Measurements from ENCODE around the gene PPP1R14C. TPM values are rescaled to one million over a fixed set of nuclear protein-coding genes. Genes with fewer than 3 reads are reported as not detected.

PPP1R14C gene
- total and polyA plus RNA-seq, 2 donors (not counting 3 experiments of a cell fraction or from before 2014, with no cell fraction given), result not detected

GRCh38 chr6:150202404-150202803 is 59.6 kb downstream of the PPP1R14C start:
- Histone ChIP-seq H3K9me1 (replicated peaks; ENCODE audit: control insufficient read depth, extremely low read depth, insufficient read depth, low read length) (no peaks in the 10 kb centered on the region), H3K27me3 (ENCODE audit: control insufficient read depth in 2 of 2, insufficient read depth in 2 of 2, low read length in 2 of 2) (no peaks in the 10 kb centered on the region), H3K9me3 (replicated peaks; ENCODE audit: control insufficient read depth, insufficient read depth, low read length) (no peaks in the 10 kb centered on the region), H3K4me3 (replicated peaks in 1 of 3; ENCODE audit: insufficient read depth in 1 of 3, low read depth in 1 of 3, low read length in 3 of 3) (no peak overlapping the region), H3K9ac (replicated peaks; ENCODE audit: extremely low read depth, insufficient read depth, low read length) (no peak overlapping the region), H2AFZ (ENCODE audit: low read depth, low read length) (no peak overlapping the region), H3K4me1 (ENCODE audit: control insufficient read depth, extremely low read depth, insufficient read depth, low read length) (no peaks in the 10 kb centered on the region), H4K20me1 (replicated peaks; ENCODE audit: control insufficient read depth, extremely low read depth, insufficient read depth, low read length) (no peaks in the 10 kb centered on the region), H3K4me2 (ENCODE audit: insufficient read depth, low read length) (no peak overlapping the region), H3K27ac (ENCODE audit: insufficient read depth, low read depth, low read length) (no peak overlapping the region), H3K36me3 (ENCODE audit: control insufficient read depth in 2 of 2, extremely low read depth in 1 of 2, insufficient read depth in 2 of 2, low read length in 2 of 2) (no peaks in the 10 kb centered on the region), H3K79me2 (ENCODE audit: control insufficient read depth, insufficient read depth, low read length) (no peaks in the 10 kb centered on the region)
- intact Hi-C loops (cut with micrococcal nuclease) (no loop called here), dilution Hi-C loops (cut with MboI; ENCODE audit: extremely low pct_ligation_motif_present, low sequenced_read_pairs) (no loop called here)
- no TSS peak for BruUV-seq (replicated peaks)
- TF ChIP-seq POLR2A (IDR thresholded peaks at IDR 0.05; ENCODE audit: low read depth, low read length), result no peak
- no peak for TF ChIP-seq MYC (IDR thresholded peaks at IDR 0.05; ENCODE audit: low read depth, low read length)
- no peak for TF ChIP-seq FOS (IDR thresholded peaks at IDR 0.05; ENCODE audit: borderline replicate concordance, insufficient read depth, low read length)
- TF ChIP-seq JUN (IDR thresholded peaks at IDR 0.05; ENCODE audit: borderline replicate concordance, insufficient read depth, insufficient read length, low read depth), result no peak
- TF ChIP-seq CTCF (IDR thresholded peaks at IDR 0.05; ENCODE audit: extremely low read depth in 1 of 2, insufficient read depth in 1 of 2, low read depth in 1 of 2, low read length in 2 of 2), result no peak
- no peak for TF ChIP-seq POLR2AphosphoS5 (IDR thresholded peaks at IDR 0.05; ENCODE audit: insufficient read depth, low read depth, low read length)
- TF ChIP-seq, protein P1, sequence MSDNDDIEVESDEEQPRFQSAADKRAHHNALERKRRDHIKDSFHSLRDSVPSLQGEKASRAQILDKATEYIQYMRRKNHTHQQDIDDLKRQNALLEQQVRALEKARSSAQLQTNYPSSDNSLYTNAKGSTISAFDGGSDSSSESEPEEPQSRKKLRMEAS (IDR thresholded peaks at IDR 0.05; ENCODE audit: insufficient read depth, insufficient read length), result no peak
- no peak for TF ChIP-seq EZH2 (IDR thresholded peaks at IDR 0.05; ENCODE audit: borderline replicate concordance, low read depth, low read length, severe bottlenecking)
- TF ChIP-seq GATA2 (IDR thresholded peaks at IDR 0.05; ENCODE audit: insufficient read depth, insufficient read length, low read depth, low read length), result no peak
- FAIRE-seq, result no peak
- ChIA-PET POLR2A (no interaction called here), CTCF (no interaction called here)
- DNase-seq (ENCODE audit: low read depth, low spot score), result no peak

All from endothelial cell of umbilical vein (primary cell).